HepG2 (cell line): ENCODE data around the gene CDK6. TPM values are rescaled to one million over a fixed set of nuclear protein-coding genes. Genes with fewer than 3 reads are reported as not detected.

Experiments
- FOXK1 ChIP-seq: sonication (generic); formaldehyde crosslinking; IDR thresholded peaks from 2 replicates; pipeline ENCODE4 v1.4.0; 2020; ENCODE audit warnings: low read depth, missing genetic modification reagents, borderline replicate concordance
- HNF4A ChIP-seq: sonication (generic); formaldehyde crosslinking; IDR thresholded peaks from 2 replicates; pipeline ENCODE4 v1.4.0; 2020; ENCODE audit warnings: missing genetic modification reagents
- ISL2 ChIP-seq: sonication (generic); formaldehyde crosslinking; IDR thresholded peaks from 2 replicates; pipeline ENCODE4 v1.5.0; 2020; ENCODE audit warnings: missing genetic modification reagents
- MBD4 ChIP-seq: IDR thresholded peaks from 2 replicates; pipeline ENCODE4 v1.6.1; 2012; ENCODE audit warnings: low read length, inconsistent platforms, borderline replicate concordance
- NCOA1 ChIP-seq: sonication (generic); formaldehyde crosslinking; IDR thresholded peaks from 2 replicates; pipeline ENCODE4 v1.9.0; 2021; ENCODE audit warnings: missing genetic modification reagents
- PITX1 ChIP-seq: sonication (generic); formaldehyde crosslinking; IDR thresholded peaks from 2 replicates; pipeline ENCODE4 v1.5.1; 2020; ENCODE audit warnings: mild to moderate bottlenecking, missing genetic modification reagents
- PRMT3 ChIP-seq: sonication (generic); formaldehyde crosslinking; IDR thresholded peaks from 2 replicates; pipeline ENCODE4 v1.8.1; 2022; ENCODE audit warnings: low read depth, mild to moderate bottlenecking, moderate library complexity, missing genetic modification reagents, borderline replicate concordance
- SIX4 ChIP-seq: sonication (generic); formaldehyde crosslinking; IDR thresholded peaks from 2 replicates; pipeline ENCODE4 v1.4.0; 2020; ENCODE audit warnings: missing genetic modification reagents
- SMAD3 ChIP-seq: sonication (generic); formaldehyde crosslinking; IDR thresholded peaks from 2 replicates; pipeline ENCODE4 v1.4.0; 2020; ENCODE audit warnings: missing genetic modification reagents
- TEAD3 ChIP-seq: optimal IDR thresholded peaks from 2 replicates; pipeline ENCODE3; 2016; ENCODE audit warnings: borderline replicate concordance
- ZNF292 ChIP-seq: sonication (generic); formaldehyde crosslinking; IDR thresholded peaks from 2 replicates; pipeline ENCODE4 v1.8.1; 2022; ENCODE audit warnings: mild to moderate bottlenecking, low read depth, missing genetic modification reagents, borderline replicate concordance
- ZNF331 ChIP-seq: sonication (generic); formaldehyde crosslinking; IDR thresholded peaks from 2 replicates; pipeline ENCODE4 v1.4.0; 2020; ENCODE audit warnings: missing genetic modification reagents
- ZNF557 ChIP-seq: sonication (generic); formaldehyde crosslinking; IDR thresholded peaks from 2 replicates; pipeline ENCODE4 v1.4.0; 2020; ENCODE audit warnings: missing genetic modification reagents
- ZNF564 ChIP-seq: sonication (generic); formaldehyde crosslinking; IDR thresholded peaks from 2 replicates; pipeline ENCODE4 v1.8.1; 2023; ENCODE audit warnings: mild to moderate bottlenecking, missing genetic modification reagents
- ZNF589 ChIP-seq: sonication (generic); formaldehyde crosslinking; conservative IDR thresholded peaks from 2 replicates; pipeline ENCODE4 v1.8.0; 2022; ENCODE audit warnings: mild to moderate bottlenecking, moderate library complexity, missing genetic modification reagents
- ZNF639 ChIP-seq: conservative IDR thresholded peaks from 2 replicates; pipeline ENCODE4 v1.6.1; 2018; ENCODE audit warnings: missing genetic modification reagents
- ZNF691 ChIP-seq: sonication (generic); formaldehyde crosslinking; IDR thresholded peaks from 2 replicates; pipeline ENCODE4 v1.4.0; 2020; ENCODE audit warnings: missing genetic modification reagents, low read depth, mild to moderate bottlenecking, borderline replicate concordance
- ZNF816 ChIP-seq: sonication (generic); formaldehyde crosslinking; IDR thresholded peaks from 2 replicates; pipeline ENCODE4 v1.8.0; 2022; ENCODE audit warnings: missing genetic modification reagents, mild to moderate bottlenecking, borderline replicate concordance
- ZZZ3 ChIP-seq: sonication (generic); formaldehyde crosslinking; IDR thresholded peaks from 2 replicates; pipeline ENCODE4 v1.4.0; 2020; ENCODE audit warnings: missing genetic modification reagents, mild to moderate bottlenecking, borderline replicate concordance
- polyA plus RNA-seq, 8 experiments: library from polyadenylated mRNA; depleted of rRNA in 3 of 8; stranded (reverse) in 7 of 8; unstranded in 1 of 8; fragments of >200 nt; fragmentation: Illumina TruSeq in 4 of 8; extraction: Trizol in 4 of 8; gene quantifications; 2 replicates each; pipeline versions ENCODE4 v1.2.1 to v1.2.3, GENCODE V29; 2011 to 2016; ENCODE audit warnings: low read depth in 4 of 8, missing spikeins in 1 of 8, mixed read lengths in 1 of 8; ENCODE audit not compliant: insufficient read depth in 1 of 8
- total RNA-seq, 5 experiments: library from RNA; depleted of rRNA; stranded (reverse); fragments of >200 nt; fragmentation: Illumina TruSeq; extraction: Trizol; gene quantifications; 2 replicates each; pipeline ENCODE4 v1.2.3, GENCODE V29; 2016; ENCODE audit warnings: low read depth in 1 of 5
- TF ChIP-seq, protein P1 (sequence below): IDR thresholded peaks from 2 replicates; pipeline ENCODE4 v1.6.1; 2012; ENCODE audit warnings: inconsistent platforms
- TF ChIP-seq, protein P2 (sequence below): IDR thresholded peaks from 2 replicates; pipeline ENCODE4 v1.6.1; 2016; ENCODE audit warnings: low read depth, missing genetic modification reagents, missing compliant biosample characterization

CDK6 gene
- total and polyA plus RNA-seq, 2 of the 13 experiments (the other 11 are each of a cell fraction or from before 2014, with no cell fraction given) = 34.6 to 90.8 TPM

DNA sequence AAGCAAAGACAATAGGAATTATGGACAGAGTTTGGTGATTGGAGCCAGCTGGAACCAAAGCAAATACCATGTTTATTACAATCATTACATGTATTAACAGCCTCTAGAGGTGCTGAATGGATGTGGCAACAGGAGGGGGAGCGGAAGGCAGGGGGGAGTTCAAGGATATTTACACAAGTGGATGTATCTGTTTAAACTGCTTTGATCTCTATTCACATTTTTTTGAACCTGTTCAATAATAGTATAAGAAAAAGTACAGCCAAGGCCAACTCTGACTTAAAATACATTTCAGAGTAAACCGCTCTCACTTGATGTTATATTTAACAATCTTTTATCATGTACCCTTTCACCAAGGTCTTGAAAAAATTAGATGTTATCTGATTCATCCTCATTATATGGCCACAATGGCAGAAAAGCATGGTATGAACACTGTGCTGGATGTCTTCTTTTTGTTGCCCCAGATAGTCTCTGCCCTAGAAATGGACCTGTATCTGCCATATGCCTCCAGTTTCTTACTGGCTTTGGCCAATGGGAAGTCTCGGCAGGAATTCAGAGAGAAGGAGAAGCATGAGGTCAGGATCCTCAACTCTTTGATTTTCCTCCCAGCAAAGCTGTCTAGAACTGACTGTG lies 158.0 kb downstream of the CDK6 start (continued):
- TF ChIP-seq SMAD3 (CRISPR knock-in tag) (peak; percentile 34; the same call in 1 of the 2 replicates), ZNF564 (0 out of 2 replicates have a peak, but pooled peaks have one; percentile 14), ZNF816 (CRISPR knock-in tag) (peak; percentile 88; the same call in 1 of the 2 replicates), ZNF589 (CRISPR knock-in tag) (no peak), TEAD3 (CRISPR knock-in tag) (peak; percentile 73), PITX1 (CRISPR knock-in tag) (peak; percentile 89), FOXK1 (CRISPR knock-in tag) (peak; percentile 85; the same call in 1 of the 2 replicates), PRMT3 (CRISPR knock-in tag) (no peak), ZNF557 (CRISPR knock-in tag) (0 out of 2 replicates have a peak, but pooled peaks have one; percentile 31), ISL2 (CRISPR knock-in tag) (peak; percentile 100), ZNF292 (CRISPR knock-in tag) (peak; percentile 45; the same call in 1 of the 2 replicates), NCOA1 (CRISPR knock-in tag) (peak; percentile 61; the same call in 1 of the 2 replicates), SIX4 (peak; percentile 83), ZNF639 (CRISPR knock-in tag) (no peak), ZNF331 (CRISPR knock-in tag) (peak; percentile 74), ZZZ3 (CRISPR knock-in tag) (no peak), MBD4 (peak; percentile 98), ZNF691 (0 out of 2 replicates have a peak, but pooled peaks have one; percentile 52), HNF4A (CRISPR knock-in tag) (peak; percentile 78)
- TF ChIP-seq, protein P1, sequence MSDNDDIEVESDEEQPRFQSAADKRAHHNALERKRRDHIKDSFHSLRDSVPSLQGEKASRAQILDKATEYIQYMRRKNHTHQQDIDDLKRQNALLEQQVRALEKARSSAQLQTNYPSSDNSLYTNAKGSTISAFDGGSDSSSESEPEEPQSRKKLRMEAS = peak; percentile 52
- TF ChIP-seq, protein P2, sequence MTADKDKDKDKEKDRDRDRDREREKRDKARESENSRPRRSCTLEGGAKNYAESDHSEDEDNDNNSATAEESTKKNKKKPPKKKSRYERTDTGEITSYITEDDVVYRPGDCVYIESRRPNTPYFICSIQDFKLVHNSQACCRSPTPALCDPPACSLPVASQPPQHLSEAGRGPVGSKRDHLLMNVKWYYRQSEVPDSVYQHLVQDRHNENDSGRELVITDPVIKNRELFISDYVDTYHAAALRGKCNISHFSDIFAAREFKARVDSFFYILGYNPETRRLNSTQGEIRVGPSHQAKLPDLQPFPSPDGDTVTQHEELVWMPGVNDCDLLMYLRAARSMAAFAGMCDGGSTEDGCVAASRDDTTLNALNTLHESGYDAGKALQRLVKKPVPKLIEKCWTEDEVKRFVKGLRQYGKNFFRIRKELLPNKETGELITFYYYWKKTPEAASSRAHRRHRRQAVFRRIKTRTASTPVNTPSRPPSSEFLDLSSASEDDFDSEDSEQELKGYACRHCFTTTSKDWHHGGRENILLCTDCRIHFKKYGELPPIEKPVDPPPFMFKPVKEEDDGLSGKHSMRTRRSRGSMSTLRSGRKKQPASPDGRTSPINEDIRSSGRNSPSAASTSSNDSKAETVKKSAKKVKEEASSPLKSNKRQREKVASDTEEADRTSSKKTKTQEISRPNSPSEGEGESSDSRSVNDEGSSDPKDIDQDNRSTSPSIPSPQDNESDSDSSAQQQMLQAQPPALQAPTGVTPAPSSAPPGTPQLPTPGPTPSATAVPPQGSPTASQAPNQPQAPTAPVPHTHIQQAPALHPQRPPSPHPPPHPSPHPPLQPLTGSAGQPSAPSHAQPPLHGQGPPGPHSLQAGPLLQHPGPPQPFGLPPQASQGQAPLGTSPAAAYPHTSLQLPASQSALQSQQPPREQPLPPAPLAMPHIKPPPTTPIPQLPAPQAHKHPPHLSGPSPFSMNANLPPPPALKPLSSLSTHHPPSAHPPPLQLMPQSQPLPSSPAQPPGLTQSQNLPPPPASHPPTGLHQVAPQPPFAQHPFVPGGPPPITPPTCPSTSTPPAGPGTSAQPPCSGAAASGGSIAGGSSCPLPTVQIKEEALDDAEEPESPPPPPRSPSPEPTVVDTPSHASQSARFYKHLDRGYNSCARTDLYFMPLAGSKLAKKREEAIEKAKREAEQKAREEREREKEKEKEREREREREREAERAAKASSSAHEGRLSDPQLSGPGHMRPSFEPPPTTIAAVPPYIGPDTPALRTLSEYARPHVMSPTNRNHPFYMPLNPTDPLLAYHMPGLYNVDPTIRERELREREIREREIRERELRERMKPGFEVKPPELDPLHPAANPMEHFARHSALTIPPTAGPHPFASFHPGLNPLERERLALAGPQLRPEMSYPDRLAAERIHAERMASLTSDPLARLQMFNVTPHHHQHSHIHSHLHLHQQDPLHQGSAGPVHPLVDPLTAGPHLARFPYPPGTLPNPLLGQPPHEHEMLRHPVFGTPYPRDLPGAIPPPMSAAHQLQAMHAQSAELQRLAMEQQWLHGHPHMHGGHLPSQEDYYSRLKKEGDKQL (CRISPR knock-in tag) = peak; percentile 94
